Measurements from ENCODE around the gene ZCWPW2.

GRCh38 chr3:28449398-28449797 is 100.9 kb downstream of the ZCWPW2 start:
- TF ChIP-seq CTCF (IDR thresholded peaks at IDR 0.05 in 4 of 5, conservative IDR thresholded peaks at IDR 0.05 in 1 of 5) = no peak
- TF ChIP-seq POLR2A (IDR thresholded peaks at IDR 0.05) = no peak
